Activated CD4-positive, CD25-positive, alpha-beta regulatory T cell treated with anti-CD3 and anti-CD28 coated beads, Interleukin-2, amount 50 U/mL, for 16 hours (primary cell): ENCODE data around the gene TOP3B.

ENCODE experiments used
- DNase-seq: peaks from one replicate; pipeline ENCODE4 v3.0.0-alpha.2; 2020; ENCODE audit warnings: low read depth, low spot score

TOP3B gene

DNA sequence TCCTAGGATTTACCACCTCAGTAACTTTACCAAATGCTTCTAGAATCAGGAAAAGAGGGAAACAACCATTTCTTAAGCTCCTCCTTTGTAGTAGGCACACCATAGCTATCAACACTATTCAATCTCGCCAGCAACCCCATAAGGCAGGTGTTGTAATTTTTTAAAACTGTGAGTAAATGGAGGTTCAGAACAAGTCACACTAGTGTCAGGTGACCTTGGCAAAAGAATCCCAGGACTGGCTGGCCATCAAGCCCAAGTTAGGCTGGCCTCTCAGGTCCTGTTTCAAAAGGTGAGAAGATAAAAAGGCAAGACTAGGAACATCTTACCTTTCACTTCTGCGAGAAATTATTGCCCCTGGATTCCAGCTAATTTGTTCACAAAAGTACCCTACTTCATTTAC, 713 bp downstream of the TOP3B start:
- DNase-seq = no peak

DNA sequence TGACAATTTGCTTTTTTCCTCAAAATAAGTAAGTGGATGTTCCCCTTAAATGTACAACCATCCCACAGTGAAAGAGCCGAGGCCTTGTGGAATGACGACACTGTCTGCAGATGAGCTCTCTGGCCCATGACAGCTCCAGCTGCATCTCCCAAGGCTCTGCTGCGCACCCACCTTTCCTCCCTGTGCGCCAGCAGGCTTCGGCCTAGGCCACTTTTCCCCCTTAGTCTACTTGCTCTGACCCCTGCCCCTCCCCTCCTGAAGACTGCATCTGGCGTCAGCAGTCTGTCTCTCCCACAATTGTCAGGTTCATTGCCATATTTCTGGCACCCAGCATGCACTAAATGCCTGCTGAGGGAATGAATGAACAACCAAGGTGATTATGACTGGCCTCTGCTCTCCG, 2.0 kb downstream of the TOP3B start:
- DNase-seq = no peak

DNA sequence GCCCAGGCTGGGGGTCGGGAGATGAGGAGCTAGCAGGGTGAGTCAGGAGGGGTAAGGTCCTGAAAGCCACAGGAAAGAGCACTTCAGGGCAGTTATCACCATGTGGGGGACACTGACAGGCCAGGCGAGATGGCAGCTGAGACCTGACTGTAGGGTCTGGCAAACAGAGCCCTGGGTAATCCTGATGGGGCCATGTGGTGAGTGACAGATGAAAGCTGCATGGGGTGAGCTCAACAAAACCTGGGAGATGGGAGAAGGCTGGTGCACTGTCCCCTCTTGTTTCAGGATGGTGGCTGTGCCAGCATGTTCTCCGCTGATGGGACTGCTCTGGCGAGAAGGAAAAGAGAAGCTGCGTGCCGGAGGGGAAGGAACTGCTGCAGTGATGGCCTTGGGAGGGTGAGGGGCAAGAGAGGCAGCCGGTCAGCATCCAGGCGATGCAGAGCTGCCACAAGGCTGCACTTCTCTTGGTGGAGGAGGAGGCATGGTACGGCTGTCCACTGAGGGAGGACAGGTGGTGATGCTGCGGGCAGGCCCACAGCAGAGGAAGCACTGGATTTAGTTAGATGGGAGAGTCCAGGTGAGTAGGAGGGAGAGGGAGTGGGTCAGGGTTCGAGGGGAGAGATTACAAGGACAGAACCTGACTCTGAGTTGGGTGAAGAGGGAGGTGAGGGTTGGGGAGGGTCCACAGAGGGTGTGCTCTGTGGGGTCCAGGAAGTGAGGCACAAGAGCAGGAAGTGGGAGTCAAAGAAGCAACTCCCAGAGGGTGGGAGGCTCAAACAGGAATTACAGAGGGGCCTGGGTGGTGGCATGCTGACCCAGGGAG, 3.8 kb downstream of the TOP3B start:
- DNase-seq = no peak

DNA sequence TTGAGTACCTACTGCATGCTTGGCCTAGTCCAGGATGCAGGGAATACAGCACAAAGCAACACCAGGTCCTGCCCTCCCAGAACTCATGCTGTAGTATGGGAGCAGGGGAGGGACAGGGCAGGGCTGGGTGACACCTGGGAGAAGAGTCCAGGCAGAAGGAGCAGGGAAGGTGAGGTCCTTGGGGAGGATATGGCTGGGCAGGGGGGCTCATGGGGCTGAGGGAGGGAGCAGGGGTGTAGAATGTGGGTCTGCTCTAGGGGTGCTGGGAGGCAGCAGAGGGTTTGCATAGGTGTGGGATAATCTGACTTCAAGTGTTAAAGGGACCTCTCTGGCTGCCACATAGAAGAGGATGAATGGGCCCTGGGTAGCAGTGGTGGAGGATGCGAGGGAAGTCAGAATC, 4.8 kb downstream of the TOP3B start:
- no peak for DNase-seq

DNA sequence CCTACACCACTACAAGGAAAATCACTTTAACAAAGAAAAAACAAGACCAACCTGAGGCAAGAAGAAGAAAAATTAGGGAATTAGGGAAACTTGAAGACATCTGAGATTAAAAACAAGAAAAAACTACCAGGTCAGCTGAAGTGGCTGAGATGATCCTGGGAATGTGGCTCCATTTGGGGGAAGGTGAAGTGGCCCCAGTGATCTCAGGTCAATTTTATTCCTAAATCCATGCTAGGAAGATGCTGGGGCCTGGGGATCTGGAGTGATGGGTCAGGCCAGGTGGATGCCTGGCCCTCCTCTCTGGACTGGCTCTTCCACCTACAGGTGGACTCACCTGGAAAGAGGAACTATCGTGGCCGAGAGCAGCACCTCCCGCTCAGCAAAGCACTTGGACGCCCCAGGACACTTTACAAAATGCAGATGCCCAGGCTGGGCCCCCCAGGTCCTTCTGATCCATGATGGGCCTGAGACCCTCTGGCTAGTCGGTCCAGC, 6.7 kb downstream of the TOP3B start:
- DNase-seq = no peak

DNA sequence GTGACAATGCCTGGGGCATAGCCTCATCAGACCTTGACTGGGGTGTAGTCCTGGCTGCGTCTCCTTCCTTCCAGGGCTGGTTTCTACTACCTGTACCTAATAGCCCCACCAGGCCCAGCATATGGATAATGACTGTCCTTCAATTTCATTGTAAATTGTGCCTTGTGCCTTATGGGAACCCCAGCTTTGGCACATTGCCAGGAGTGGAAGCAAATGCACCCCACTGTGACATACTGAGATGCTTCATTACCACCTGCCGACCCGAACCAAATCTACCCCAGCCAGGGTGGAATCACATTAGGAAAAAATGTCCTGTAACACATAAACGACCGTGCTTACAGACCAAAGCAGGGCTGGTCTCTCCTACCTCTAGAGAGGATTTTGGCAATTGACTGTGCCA, 7.3 kb downstream of the TOP3B start:
- no peak for DNase-seq

DNA sequence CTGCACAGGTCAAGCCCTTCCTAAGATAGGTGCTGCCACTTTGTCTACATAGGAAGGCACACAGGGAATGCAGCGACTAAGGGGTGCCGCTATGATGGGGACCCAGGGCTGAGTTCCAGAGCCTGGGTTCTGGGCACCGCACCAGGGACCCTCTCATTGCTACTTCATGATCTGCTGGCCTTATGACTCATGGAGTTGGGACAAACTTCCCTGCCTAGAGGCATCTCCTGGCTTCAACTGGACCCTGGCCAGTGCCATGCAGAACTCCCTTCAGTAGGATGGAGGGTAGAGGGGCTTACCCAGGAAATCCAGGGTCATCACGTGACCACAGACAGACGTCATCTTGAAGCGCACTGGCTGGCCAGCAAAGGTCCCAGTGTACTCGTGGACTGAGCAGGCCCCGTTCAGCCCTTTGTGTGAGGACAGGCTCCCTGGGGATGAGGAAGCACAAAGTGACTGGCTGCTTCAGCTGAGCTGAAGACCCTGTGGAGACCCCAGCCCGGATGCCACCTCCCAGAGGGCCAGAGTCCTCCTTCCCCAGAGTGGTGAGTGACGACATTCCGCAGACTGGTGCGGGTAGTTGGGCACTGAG, 8.4 kb downstream of the TOP3B start:
- DNase-seq = no peak

DNA sequence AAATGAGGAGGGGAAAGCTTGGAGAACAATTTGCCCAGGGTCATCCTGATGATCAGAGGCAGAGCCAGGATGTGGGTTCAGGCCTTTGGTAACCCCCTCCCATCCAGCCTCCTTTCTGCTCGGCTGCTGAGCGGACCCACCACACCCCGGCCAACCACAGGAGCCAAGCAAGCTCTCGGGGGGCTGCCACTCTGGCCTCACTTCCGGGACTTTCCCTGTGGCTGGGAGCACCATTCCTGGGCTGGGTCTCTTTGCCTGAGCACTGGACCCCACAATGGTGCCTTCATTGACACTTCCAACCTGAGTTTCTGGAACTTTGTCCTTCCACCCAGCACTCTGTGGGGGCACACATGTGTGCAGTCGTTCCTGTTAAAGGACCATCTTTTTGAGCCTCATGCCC, 9.8 kb downstream of the TOP3B start:
- DNase-seq = no peak

DNA sequence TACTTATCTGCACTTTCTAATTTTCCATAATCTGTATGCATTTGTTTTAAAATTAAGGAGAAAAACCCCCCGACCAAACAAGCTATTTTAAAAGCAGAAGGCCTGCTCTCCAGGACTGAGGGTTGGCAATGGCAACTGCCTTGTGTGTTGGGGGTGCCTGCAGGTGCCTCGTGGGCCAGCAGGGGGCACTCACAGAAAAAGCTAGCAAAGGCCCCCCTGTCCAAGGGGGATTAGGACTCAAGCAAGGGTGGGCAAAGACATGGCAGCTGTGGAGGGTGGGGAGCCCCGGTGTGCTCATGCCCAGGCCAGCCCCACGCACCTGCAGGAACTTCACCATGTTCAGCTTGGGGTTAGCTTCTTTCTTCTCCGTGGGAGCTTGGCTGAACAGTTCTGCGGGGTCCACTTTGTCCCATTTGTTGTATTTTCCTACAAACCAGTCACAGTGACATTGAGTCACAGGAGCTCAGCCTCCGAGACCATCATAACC, 10.3 kb downstream of the TOP3B start:
- no peak for DNase-seq

DNA sequence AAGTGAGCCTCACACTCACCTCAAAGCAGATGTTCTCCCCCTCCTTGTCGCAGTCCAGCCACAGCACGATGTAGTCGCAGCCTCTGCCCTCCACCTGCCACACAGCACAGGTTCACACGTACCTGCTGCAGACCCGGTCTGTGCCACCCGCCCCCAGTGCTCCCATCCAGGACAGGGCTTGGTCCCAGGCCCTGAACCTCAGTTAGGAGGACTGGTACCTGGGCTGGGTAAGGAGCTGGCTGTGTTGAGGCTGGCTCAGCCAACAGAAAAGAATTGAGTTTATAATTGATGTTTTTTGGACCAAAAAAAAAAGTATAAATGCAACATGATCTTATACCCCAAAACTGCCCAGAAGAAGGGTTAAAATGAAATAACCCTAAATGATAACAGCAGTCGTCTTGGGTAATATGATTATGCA, 10.7 kb downstream of the TOP3B start:
- DNase-seq = no peak

DNA sequence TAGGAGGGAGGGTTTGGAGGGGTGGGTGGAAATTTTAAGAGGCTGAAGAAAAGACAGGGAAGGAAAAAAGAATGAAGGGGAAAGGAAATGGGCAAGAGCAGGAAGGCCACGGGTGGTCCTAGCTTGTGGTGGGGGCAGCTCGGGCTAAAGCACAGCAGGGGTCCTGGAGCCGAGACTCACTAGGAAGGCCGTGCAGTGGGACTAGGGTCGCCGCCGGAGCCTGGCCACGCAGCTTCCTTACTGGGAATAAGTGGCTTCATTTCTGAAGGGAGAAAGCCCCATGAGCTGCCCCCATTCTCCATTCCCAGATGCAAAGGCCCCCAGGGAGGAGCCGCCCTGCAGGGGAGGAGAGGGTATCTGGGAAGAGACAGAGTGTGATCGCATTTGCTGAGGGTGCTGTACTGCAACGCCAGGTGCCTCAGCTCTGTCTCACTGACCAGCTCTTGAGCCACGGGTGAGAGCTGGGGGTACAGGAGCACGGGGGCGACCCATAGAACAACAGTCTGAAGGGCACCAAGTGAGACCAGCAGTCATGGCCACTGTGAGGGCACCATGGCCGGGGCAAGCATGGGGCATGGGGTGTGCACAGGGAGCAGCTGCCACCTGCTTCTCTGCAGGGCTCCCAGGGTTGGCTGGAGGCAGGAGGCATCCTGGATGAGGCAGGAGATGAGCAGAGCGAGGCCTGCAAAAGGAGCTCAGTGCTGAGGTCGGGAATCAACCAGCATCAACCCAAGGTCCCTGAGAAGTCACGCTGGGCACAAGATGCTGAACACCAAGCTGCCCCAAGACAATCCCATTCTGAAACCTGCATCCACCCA, 11.6 kb downstream of the TOP3B start:
- no peak for DNase-seq

DNA sequence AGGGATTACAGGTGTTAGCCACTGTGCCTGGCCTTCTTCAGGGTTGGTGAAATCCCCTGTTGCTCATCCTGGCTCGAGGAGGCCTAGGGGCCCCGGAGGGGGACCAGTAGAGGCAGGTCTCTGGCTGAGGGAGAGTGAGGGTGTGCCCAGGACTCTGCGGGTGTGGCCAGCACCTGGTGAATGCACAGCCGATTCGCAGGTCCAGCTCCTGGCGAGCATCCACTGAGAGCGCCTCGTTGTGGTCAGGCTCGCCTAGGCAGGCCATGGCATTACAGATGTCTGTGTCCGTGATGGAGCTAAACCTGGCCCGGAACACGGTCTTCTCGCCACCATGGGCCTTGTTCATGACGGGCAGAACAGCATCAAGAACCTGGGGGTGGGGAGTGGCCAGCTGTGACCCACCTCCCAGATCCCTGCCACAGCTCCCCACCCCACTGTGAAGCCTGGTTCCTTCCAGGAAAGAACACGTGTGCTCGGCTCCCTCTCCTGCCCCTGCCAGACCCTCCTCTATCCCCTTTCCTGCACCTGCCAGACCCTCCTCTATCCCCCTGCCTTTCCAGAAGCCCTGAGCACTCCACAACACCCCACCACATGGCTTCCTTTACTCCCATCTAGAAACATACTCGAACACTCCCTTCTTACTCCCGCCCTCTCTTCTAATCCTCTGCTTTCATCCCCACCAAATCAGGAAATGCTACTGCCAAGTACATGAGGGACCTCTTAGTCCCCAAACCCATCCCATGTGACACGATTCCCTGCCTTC, 12.4 kb downstream of the TOP3B start:
- no peak for DNase-seq

DNA sequence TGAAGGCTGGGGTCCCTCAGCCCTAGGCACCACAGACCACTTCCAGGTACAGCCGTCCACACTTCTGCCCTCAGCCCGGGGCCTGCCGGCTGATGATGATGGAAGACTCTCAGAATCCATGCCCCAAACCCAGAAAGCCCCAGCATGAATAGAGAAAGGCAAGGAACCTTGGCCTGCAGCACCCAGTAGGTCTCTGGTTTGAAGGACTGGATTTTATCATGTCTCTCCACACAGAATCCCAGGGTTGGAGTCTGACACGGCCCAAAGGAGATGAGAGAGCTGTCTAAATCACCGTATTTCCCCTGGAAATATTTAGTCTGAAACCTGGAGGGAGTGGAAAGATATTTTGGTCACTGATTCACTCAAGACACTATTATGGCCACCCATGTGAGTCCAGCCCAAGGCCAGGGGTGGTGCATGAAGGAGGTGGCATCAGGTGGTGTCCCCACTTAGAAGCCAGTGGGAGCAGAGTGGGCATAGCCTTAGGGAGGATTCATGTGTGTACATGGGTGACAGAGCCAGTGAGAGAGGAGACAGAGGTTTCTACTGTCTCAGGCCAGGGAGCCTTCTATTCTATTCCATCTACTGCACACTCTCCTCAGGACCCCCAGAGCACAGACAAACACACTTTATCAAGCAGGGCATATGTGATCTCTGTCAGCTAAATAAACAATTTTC, 14.0 kb downstream of the TOP3B start:
- DNase-seq = no peak

DNA sequence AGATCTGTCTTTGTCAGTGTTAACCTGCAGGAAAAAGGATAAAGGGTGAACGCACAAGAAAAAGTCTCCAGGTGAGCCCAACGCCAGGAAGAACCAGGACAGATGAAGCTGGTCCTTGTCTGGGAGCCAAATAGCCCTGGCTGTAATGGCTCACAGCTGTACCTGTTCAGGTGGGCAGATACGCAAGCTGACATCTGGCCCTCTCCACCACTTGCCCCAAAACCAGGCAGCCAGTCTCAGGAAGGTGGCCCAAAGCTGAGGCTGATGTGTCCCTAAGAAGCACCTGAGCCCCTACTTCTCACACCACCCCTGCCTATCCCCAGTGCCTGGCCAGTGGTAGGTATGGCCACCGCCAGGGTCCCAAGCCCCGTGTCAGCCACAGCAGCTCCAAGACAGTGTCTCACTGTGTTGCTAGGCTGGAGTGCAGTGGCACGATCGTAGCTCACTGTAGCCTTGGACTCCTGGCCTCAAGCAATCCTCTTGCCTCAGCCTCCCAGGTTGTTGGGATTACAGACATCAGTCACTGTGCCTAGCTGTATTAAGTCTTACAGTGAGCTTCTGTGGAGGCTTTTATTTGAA, 14.8 kb downstream of the TOP3B start:
- DNase-seq = no peak

DNA sequence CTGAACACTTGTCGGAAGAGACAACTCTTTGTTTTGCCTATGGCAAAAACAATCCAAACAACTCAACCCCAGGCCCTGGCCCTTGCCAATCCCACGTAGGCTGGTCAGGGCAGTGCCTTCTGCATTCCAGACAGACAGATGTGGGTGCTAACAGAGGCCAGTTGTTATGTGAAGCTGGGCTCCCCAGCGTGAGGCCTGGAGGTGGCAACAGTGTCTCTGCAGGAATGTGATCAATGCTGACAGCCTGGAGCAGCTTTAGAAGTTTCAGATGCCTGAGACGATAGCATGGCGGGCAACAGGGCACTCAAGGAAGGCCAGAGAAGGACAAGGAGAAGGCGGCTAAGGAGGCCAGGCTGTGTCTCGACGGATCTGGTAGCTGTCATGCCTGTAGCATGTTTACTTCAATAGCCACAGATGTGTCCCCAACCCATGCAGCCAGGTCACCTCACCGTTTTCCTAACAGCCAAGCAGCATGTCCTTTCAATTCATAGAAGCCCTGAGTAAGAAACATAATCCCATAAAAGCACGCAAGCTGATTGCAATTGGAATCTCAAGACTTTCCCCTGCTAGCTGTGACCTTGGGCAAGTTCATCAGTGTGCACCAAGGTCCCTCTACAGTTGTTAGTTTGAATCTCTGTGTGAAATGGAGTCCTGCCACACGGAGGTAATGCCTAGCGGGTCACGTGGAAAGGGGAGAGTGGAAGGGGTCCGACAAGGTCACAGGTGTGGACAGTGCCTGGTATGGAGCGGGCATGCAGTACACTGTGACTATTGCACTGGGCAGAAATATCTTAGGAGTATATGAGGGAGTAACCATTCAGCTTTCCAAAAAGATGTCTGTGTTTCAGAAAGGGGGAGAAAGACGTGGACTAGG, 15.7 kb downstream of the TOP3B start:
- no peak for DNase-seq

DNA sequence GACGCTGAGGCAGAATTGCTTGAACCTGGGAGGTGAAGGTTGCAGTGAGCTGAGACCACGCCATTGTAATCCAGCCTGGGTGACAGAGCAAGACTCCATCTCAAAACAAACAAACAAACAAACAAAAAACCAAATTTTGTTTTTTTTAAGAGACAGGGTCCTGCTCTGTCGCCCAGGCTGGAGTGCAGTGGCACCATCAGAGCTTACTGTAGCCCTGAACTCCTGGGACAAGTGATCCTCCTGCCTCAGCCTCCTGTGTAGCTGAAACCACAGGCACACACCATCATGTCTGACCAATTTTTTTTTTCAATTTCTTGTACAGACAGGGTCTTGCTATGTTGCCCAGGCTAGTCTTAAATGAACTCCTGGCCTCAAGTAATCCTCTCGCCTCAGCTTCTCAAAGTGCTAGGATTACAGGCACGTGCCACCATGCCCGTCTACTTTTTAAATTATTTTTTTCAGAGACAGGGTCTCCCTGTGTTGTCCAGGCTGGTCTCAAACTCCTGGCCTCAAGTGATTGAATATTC, 16.8 kb downstream of the TOP3B start:
- no peak for DNase-seq

DNA sequence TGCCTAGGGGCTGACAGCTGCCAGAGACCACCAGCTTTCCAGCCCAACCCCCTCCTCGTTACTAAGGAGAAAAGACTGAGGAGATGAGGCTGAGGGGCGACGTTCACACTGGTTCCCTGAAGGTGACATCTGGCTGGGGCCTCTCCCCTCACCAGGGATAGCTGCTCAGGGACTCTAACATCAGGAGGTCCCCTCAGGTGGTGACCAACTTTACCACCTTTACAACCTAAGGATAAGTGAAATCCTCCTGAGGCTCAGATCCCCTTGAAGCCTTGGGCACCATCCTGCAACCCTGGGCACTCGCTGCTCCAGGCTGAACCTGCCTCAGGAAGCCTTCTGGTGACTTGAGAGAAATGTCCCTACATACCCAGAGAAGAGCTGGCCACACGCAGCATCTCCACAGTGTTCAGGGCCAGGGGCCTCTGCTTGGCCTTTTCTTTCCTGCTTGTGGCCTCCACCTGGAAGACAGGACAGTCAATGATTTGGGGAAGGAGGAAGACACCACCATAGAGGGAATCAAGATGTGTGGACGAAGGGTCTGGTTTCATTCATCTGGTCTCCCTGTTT, 17.6 kb downstream of the TOP3B start:
- no peak for DNase-seq

DNA sequence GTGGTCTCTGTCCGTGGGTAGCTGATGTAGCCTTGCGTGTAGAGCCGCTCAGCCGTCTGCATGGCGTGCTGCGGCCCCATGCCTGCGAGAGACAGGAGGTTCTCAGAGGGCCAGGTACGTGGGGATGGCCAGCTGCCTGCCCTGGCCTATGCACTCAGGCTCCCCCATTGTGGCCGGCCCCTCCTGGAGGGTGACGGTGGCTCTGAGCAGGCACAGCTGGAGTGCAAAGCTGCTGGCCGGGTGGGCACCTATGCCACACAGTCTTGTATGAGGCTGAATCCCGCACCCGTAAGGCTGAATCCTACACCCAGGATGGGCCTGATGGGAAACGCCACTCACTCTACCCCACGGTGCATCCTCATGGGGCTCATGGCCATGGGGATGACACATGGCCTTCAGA, 18.4 kb downstream of the TOP3B start:
- DNase-seq = no peak

DNA sequence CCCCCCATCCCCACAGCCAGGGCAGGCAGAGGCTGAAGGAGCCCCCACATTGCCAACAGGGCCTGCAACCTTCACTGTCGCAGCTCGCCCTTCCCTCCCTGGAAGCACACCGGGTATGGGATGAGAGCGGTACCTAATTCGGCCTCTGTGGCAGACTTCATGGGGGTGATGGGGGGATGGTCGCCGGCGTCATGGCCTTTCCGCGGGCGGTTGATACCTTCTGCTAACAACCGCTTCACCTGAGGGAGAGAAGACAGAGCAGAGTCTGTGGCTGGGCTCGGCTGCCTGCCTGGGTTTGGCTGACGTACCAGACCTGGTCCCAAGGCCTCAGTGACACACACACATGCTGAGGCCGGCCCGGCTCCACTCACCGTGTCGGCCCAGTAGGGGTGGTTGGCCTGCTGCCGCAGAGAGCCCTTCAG, 18.8 kb downstream of the TOP3B start:
- DNase-seq = no peak
